C4-2B (cell line): ENCODE measurements around the gene SAMM50.
A peak's percentile ranks its signal among the peaks of the same experiment; 100 is the strongest.

Source experiments
- H3K27ac ChIP-seq: fragments of 450-650 bp; 2 replicates; pipeline ENCODE4 v1.5.1; 2017
- CTCF ChIP-seq: fragments of 450-650 bp; conservative IDR thresholded peaks from 2 replicates; pipeline ENCODE4 v1.5.1; 2017; ENCODE audit warnings: mild to moderate bottlenecking
- ZFX ChIP-seq: fragments of 450-650 bp; IDR thresholded peaks from 2 replicates; pipeline ENCODE4 v1.6.1; 2017

Gene SAMM50

GRCh38 chr22:44025171-44026065 lies 70.2 kb downstream of the SAMM50 start:
- peak overlapping the region; percentile 87 for H3K27ac ChIP-seq

GRCh38 chr22:44026066-44026629 lies 70.9 kb downstream of the SAMM50 start:
- no peak overlapping the region for H3K27ac ChIP-seq
- TF ChIP-seq ZFX: no peak
- TF ChIP-seq CTCF: no peak

More at GRCh38 chr22:44025171-44026065, 70.2 kb downstream of the SAMM50 start:
- no peak for TF ChIP-seq CTCF
- no peak for TF ChIP-seq ZFX

GRCh38 chr22:44026630-44027511 lies 71.6 kb downstream of the SAMM50 start:
- H3K27ac ChIP-seq: no peak overlapping the region

GRCh38 chr22:44028091-44028490 lies 72.8 kb downstream of the SAMM50 start:
- no peak for TF ChIP-seq ZFX
- no peak for TF ChIP-seq CTCF
- H3K27ac ChIP-seq: no peak overlapping the region

More at GRCh38 chr22:44026630-44027511, 71.6 kb downstream of the SAMM50 start:
- TF ChIP-seq CTCF (no peak), ZFX (no peak)

GRCh38 chr22:44029069-44029468 lies 73.8 kb downstream of the SAMM50 start:
- no peak overlapping the region for H3K27ac ChIP-seq
- TF ChIP-seq ZFX (no peak), CTCF (no peak)

- H3K27ac ChIP-seq: no peak overlapping the region
Measured at GRCh38 chr22:44030051-44030701, 74.9 kb downstream of the SAMM50 start.

More at GRCh38 chr22:44030051-44030701, 74.9 kb downstream of the SAMM50 start:
- no peak for TF ChIP-seq ZFX
- no peak for TF ChIP-seq CTCF
